Measurements from ENCODE around the gene CSNK1E.

CSNK1E gene

GRCh38 chr22:38282397-38282796, 34.8 kb downstream of the CSNK1E start:
- no peak for TF ChIP-seq CTCF (IDR thresholded peaks at IDR 0.05; ENCODE audit: extremely low read depth, missing control alignments)
- no peak for DNase-seq (ENCODE audit: low spot score)

GRCh38 chr22:38276166-38276565, 41.1 kb downstream of the CSNK1E start:
- no peak for DNase-seq (ENCODE audit: low spot score)
- no peak for TF ChIP-seq CTCF (IDR thresholded peaks at IDR 0.05; ENCODE audit: extremely low read depth, missing control alignments)

- TF ChIP-seq CTCF (IDR thresholded peaks at IDR 0.05; ENCODE audit: extremely low read depth, missing control alignments) = no peak
- DNase-seq (ENCODE audit: low spot score) = no peak
These were observed 44.0 kb downstream of the CSNK1E start for GRCh38 chr22:38273135-38273826.

GRCh38 chr22:38272373-38273134, 44.7 kb downstream of the CSNK1E start, which contains the start of gene TMEM184B:
Gene TMEM184B (minus strand): TSS chr22:38273010. CDS start chr22:38247961, 25,049 bp downstream.
- TF ChIP-seq CTCF (IDR thresholded peaks at IDR 0.05; ENCODE audit: extremely low read depth, missing control alignments) = no peak
- peak; percentile 99 for DNase-seq (ENCODE audit: low spot score)

- no peak for DNase-seq (ENCODE audit: low spot score)
- no peak for TF ChIP-seq CTCF (IDR thresholded peaks at IDR 0.05; ENCODE audit: extremely low read depth, missing control alignments)
These were observed 45.3 kb downstream of the CSNK1E start for GRCh38 chr22:38271927-38272372.

- DNase-seq (ENCODE audit: low spot score) = no peak
- TF ChIP-seq CTCF (IDR thresholded peaks at IDR 0.05; ENCODE audit: extremely low read depth, missing control alignments) = no peak
These were observed 46.1 kb downstream of the CSNK1E start for GRCh38 chr22:38271101-38271500.

Data from GM20000 (cell line).